ENCODE measurements around the gene DNAJC9.
"Not testable (repeated sequence)": the region's sequence is repeated elsewhere in the genome, so short reads cannot be mapped to it uniquely, and the experiment has no call there.

Gene DNAJC9

GRCh38 chr10:73246646-73247508 lies at the start of gene DNAJC9:
Gene DNAJC9, minus strand, starts transcription at chr10:73247255. Its CDS starts 66 bp downstream, at chr10:73247189.
- peak; percentile 77 to 93 for DNase-seq

- no peak for DNase-seq
Measured at GRCh38 chr10:73293461-73293860, 46.4 kb upstream of the DNAJC9 start.

GRCh38 chr10:73289958-73290357 lies 42.9 kb upstream of the DNAJC9 start:
- DNase-seq: no peak

- peak in 1 of 2 donors; percentile 25 for DNase-seq
Measured at GRCh38 chr10:73287441-73287840, 40.4 kb upstream of the DNAJC9 start.

- no peak for DNase-seq
Measured at GRCh38 chr10:73281097-73281496, 34.0 kb upstream of the DNAJC9 start.

GRCh38 chr10:73264423-73264822 lies 17.4 kb upstream of the DNAJC9 start:
- no peak for DNase-seq

GRCh38 chr10:73263693-73264347 lies 16.8 kb upstream of the DNAJC9 start:
- DNase-seq: peak in 1 of 2 donors; percentile 4

- no peak for DNase-seq
Measured at GRCh38 chr10:73262880-73263555, 16.0 kb upstream of the DNAJC9 start.

- DNase-seq: no peak
Measured at GRCh38 chr10:73262105-73262730, 15.2 kb upstream of the DNAJC9 start.

GRCh38 chr10:73261362-73261995 lies 14.4 kb upstream of the DNAJC9 start:
- DNase-seq: no peak

- not testable (repeated sequence) for DNase-seq
Measured at GRCh38 chr10:73258612-73259011, 11.6 kb upstream of the DNAJC9 start.

GRCh38 chr10:73253225-73253555 lies 6.1 kb upstream of the DNAJC9 start:
- no peak for DNase-seq

GRCh38 chr10:73252445-73253224 lies 5.6 kb upstream of the DNAJC9 start, which contains the start of gene MRPS16:
Gene MRPS16, minus strand, starts transcription at chr10:73252644. Its CDS starts 162 bp downstream, at chr10:73252482.
- peak; percentile 76 to 91 for DNase-seq

GRCh38 chr10:73251683-73252444 lies 4.8 kb upstream of the DNAJC9 start:
- DNase-seq: no peak

- DNase-seq: no peak
Measured at GRCh38 chr10:73248259-73248724, 1.2 kb upstream of the DNAJC9 start.

GRCh38 chr10:73247509-73248258 lies 629 bp upstream of the DNAJC9 start:
- DNase-seq: no peak

GRCh38 chr10:73246322-73246645 lies 771 bp downstream of the DNAJC9 start:
- DNase-seq: no peak

- DNase-seq: peak in 1 of 2 donors; percentile 71
Measured at GRCh38 chr10:73244866-73245477, 2.1 kb downstream of the DNAJC9 start.

- no peak for DNase-seq
Measured at GRCh38 chr10:73239908-73240307, 7.1 kb downstream of the DNAJC9 start.

Measured in bone marrow (tissue), 2 donors.